AG09319 (cell line): ENCODE results near the gene ARL11.

ENCODE experiments used
- DNase-seq: peaks from one replicate; pipeline ENCODE4 v3.0.0-alpha.2; 2010; ENCODE audit warnings: low read depth; ENCODE audit errors: extremely low read depth
- TF ChIP-seq, protein P1 (sequence below): IDR thresholded peaks from 2 replicates; pipeline ENCODE4 v1.5.1; 2011; ENCODE audit warnings: low read depth, mild to moderate bottlenecking, inconsistent platforms, low read length, moderate library complexity

ARL11 gene

GRCh38 chr13:49630580-49630979 is 2.3 kb downstream of the ARL11 start:
- TF ChIP-seq, protein P1, sequence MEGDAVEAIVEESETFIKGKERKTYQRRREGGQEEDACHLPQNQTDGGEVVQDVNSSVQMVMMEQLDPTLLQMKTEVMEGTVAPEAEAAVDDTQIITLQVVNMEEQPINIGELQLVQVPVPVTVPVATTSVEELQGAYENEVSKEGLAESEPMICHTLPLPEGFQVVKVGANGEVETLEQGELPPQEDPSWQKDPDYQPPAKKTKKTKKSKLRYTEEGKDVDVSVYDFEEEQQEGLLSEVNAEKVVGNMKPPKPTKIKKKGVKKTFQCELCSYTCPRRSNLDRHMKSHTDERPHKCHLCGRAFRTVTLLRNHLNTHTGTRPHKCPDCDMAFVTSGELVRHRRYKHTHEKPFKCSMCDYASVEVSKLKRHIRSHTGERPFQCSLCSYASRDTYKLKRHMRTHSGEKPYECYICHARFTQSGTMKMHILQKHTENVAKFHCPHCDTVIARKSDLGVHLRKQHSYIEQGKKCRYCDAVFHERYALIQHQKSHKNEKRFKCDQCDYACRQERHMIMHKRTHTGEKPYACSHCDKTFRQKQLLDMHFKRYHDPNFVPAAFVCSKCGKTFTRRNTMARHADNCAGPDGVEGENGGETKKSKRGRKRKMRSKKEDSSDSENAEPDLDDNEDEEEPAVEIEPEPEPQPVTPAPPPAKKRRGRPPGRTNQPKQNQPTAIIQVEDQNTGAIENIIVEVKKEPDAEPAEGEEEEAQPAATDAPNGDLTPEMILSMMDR, result no peak

DNA sequence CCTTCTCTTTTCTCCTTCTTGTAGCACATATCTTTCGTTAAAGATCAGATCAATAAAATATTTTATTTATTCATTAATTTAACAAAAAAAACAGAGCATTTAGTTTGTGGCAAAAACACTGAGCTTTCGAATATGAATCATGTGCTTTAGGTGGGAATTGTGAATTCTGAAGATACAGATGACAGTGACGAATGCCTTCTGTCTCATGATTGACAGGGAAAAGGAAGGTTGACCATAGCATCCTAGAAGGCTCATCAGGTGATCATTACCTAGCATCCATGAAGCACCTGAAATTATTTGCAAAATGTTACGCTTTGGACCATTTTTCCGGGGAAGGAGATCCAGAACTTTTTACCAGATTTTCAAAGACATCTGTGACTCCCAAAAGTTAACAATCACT is 3.8 kb downstream of the ARL11 start:
- no peak for DNase-seq
- TF ChIP-seq, protein P1, result no peak

More at GRCh38 chr13:49630580-49630979, 2.3 kb downstream of the ARL11 start:
- DNase-seq, result no peak

GRCh38 chr13:49633710-49634109 is 5.4 kb downstream of the ARL11 start:
- DNase-seq, result no peak
- TF ChIP-seq, protein P1, result no peak

DNA sequence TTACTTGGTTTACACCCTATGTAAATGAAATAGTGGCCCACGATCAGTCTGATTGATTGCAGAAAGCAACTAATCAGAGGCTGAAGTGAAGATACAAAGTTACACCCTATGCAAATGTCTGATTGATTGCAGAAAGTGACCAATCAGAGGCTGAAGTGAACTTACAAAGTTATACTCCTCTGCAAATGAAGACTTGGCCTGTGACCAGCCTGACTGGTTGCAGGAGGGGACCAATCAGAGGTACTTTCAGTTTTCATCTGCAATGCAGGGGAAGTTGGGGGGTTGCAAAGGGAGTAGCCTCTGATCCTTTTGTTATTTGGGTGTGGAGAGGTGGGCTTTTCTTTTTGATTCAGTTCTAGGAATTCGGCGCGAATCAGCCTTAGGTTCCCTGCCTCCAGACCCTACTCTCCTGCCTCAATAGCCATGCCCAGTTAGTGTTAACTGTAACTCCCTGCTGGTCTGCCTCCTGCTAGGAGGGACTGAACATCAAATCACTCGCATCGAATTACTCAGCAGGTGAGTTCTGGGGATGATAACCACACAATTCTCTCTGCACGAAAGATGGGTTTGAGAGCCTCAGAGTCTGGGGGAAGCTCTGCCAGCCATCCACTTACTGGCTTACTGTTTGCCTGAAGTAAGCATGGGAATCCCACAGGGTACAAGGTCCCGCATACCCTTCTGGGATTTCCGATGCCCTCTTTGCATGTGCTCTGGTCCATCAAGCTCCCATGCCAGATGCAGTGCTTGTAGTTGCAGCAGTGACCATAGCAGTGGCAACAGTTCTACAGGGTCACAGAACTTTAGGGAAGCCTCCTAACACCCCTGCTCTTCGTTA is 7.5 kb downstream of the ARL11 start:
- DNase-seq, result no peak
- TF ChIP-seq, protein P1, result no peak

DNA sequence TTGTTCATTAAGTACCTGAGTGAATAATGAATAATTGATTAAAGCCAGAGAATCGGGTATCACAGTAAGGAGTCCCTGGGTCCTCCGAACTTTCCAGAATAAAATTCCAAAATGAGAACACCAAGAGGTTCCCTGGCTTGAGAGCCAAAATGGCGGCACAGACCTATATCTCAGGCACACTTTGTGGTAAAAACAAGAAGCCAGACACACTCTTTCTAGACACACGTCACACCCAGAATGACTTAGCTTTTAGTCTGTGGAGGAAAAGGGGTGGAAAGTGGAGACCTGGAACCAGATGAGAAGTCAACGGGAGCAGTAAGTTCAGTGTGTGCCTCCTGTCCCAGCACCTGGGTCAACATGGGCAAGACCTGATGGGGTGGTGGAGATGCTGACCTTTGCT is 8.4 kb downstream of the ARL11 start:
- no peak for DNase-seq
- TF ChIP-seq, protein P1, result no peak

DNA sequence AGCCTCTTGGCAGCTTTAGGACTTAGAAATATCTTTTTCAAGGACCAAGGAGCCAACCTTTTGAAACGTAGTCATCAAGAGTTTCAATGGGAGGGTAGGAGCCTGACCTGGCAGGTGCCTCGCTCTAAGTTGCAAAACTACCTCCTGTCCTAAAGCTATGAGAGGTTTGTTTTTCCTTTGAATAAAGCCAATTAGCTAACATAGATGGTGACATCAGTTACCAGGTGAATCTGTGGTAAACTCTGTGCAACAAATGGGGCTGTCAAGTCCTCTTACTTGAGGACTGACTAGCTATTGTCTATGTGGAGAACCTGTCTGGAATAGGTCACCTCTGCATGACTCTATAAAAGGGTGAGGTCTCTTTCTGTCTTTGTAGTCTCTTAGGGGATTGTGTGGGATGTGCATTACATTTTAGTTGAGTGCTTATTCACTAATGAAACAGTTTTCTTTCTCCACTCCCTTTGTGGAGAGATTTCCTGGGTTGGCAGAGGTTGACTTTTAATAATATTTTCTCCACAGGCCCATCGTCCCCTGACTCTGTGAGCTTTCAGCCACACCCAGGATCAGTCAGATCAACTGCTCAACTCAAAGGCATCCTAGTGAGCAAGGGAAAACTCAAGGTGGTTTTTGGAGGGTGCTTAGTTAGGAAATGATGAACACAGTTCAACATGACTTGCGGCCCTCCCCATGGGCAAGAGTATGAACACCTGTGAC is 9.9 kb downstream of the ARL11 start:
- TF ChIP-seq, protein P1, result no peak
- no peak for DNase-seq

DNA sequence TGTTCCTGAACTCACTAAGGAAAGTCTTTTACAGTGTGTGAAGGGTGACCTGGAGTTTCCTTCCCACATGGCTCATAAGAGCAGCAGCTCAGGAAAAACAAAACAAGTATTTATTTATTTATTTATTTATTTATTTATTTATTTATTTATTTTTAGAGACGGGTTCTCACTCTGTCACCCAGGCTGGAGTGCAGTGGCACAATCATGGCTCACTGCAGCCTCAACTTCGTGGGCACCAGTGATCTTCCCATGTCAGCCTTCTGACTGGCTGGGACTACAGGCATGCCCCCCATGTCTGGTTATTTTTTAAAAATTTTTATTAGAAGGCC is 10.4 kb downstream of the ARL11 start:
- TF ChIP-seq, protein P1, result no peak
- DNase-seq, result no peak
